NCI-H524 treated with DMSO at 0.1 percent for 48 hours (cell line): ENCODE data around the gene MIER2.
"Not testable (repeated sequence)": the region's sequence is repeated elsewhere in the genome, so short reads cannot be mapped to it uniquely, and the experiment has no call there.

Experiments used
- DNase-seq: peaks from one replicate; lab custom pipeline; 2025; lab: John Stamatoyannopoulos, UW

Gene MIER2, protein sequence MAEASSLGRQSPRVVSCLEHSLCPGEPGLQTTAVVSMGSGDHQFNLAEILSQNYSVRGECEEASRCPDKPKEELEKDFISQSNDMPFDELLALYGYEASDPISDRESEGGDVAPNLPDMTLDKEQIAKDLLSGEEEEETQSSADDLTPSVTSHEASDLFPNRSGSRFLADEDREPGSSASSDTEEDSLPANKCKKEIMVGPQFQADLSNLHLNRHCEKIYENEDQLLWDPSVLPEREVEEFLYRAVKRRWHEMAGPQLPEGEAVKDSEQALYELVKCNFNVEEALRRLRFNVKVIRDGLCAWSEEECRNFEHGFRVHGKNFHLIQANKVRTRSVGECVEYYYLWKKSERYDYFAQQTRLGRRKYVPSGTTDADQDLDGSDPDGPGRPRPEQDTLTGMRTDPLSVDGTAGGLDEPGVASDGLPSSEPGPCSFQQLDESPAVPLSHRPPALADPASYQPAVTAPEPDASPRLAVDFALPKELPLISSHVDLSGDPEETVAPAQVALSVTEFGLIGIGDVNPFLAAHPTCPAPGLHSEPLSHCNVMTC

GRCh38 chr19:344625-345319 is at the start of gene MIER2:
MIER2 (minus strand) TSS chr19:344796; CDS start chr19:344782, 14 bp downstream.
- no peak for DNase-seq

DNA sequence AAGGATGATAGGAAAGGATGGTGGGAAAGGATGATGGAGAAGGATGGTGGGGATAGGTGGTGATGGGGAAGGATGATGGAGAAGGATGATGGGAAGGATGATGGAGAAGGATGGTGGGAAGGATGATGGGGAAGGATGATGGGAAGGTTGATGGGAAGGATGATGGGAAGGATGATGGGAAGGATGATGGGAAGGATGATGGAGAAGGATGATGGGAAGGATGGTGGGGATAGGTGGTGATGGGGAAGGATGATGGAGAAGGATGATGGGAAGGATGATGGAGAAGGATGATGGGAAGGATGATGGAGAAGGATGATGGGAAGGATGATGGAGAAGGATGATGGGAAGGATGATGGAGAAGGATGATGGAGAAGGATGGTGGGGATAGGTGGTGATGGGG is 49.0 kb upstream of the MIER2 start:
- not testable (repeated sequence) for DNase-seq

DNA sequence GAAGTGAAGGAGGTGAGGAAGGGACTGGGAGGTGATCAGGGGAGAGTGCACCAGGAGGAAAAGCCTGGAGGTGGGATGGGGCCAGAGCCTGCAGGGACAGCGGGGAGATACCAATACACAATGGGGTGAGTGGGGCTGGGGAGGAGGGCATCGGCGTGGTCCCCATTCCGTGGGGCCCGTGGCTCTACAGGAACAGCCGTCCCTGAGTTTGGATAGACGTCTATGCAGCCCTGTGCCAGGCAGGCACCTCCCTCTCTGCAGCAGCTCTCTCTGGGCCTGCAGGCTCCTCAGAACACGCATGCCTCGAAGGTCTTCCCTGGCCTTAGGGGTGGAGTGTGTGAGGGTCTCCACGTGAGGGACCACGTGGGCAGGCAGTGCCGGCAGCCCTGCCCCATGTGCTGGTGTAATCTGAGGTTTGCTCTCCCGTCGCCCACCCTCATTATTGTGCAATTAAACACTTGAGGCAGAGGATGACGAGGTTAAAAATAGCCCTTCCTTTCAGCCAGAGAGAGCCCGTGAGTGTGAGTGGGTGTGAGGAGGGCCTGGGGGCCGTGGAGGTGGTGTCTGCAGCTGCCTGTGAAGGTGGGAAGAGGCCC is 47.9 kb upstream of the MIER2 start:
- no peak for DNase-seq

GRCh38 chr19:391726-392374 is 47.3 kb upstream of the MIER2 start:
- DNase-seq, result no peak

DNA sequence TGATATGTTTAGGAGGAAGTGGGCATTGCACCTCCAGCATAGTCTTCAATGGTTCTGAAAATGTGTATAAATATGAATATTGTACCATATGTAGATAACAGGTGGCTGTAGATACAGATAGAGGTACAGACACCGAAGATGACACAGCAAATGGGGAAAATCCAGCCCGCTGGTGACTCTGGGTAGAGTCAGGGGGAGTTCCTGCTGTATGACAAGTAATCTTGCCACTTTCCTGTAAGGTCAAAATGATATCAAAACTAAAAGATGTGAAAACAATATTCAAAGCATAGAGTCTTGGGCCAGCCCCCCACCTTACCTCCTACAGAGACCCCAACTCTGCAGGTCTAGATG is 46.6 kb upstream of the MIER2 start:
- DNase-seq, result no peak

GRCh38 chr19:390386-391206 is 46.0 kb upstream of the MIER2 start:
- DNase-seq, result no peak

DNA sequence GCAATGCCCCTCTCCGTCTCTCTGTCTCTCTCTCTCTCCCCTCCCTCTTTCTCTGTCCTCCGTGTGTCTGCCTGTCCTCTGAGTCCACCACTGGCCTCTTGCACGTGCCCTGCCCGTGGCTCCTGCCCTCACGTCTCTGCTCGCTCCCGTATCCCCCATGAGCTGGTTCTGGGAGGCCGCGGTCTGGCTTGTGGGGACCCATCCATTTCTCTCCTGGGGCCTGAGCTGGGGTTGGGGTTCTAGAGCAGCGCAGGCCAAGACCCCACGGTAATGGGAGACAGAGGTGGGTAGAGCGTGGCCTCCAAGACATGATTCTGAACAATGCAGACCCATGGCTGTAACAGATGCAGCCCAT is 45.3 kb upstream of the MIER2 start:
- no peak for DNase-seq

DNA sequence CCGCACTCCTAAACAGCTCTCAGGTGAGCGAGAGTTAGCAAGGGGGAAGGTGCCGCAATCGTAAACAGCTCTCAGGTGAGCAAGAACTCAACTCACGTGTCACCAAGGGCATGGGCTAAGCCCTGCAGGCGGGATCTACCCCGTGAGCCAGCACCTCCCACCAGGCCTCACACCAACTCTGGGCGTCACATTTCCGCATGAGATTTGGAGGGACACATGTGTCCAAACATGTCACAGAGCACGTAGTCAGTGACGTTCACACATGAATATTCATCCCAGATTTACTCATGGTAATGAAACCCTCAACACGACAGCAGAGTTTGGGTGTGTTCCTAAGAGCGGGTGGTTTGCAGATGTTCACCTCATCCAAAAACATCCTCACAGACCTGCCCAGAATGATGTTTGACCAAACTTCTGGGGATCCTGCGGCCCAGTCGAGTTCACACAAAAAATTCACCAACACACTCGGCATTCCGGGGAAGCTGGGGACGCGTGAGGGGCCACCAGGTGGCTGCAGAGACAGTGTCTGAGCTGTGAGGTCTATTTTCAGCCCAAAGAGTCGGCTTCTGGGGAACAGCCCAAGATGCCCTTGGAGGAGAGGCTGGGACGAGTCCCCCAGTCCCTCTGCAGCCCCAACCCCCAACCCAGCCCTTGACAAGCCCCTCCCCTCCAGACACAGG is 44.8 kb upstream of the MIER2 start:
- no peak for DNase-seq

GRCh38 chr19:388691-389090 is 44.1 kb upstream of the MIER2 start:
- DNase-seq, result no peak

- DNase-seq, result no peak
These were observed 43.2 kb upstream of the MIER2 start for GRCh38 chr19:387777-388176.

DNA sequence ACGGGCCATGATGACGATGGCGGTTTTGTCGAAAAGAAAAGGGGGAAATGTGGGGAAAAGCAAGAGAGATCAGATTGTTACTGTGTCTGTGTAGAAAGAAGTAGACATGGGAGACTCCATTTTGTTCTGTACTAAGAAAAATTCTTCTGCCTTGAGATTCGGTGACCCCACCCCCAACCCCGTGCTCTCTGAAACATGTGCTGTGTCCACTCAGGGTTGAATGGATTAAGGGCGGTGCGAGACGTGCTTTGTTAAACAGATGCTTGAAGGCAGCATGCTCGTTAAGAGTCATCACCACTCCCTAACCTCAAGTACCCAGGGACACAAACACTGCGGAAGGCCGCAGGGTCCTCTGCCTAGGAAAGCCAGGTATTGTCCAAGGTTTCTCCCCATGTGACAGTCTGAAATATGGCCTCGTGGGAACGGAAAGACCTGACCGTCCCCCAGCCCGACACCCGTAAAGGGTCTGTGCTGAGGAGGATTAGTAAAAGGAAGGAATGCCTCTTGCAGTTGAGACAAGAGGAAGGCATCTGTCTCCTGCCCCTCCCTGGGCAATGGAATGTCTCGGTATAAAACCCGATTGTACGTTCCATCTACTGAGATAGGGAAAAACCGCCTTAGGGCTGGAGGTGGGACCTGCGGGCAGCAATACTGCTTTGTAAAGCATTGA is 42.2 kb upstream of the MIER2 start:
- DNase-seq, result peak; percentile 12

GRCh38 chr19:386189-386588 is 41.6 kb upstream of the MIER2 start:
- not testable (repeated sequence) for DNase-seq

DNA sequence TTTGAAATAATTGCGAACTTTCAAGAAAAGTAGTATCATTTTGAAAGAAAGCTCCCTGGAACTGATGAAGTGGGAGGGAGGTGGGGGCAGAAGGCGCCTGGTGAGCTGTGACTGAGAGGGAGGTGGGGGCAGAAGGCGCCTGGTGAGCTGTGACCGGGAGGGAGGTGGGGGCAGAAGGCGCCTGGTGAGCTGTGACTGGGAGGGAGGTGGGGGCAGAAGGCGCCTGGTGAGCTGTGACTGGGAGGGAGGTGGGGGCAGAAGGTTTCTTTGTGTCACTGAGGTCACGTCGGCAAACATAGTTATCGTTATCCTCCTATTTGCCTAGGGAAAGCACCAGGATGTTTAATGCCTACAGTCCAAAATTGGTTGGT is 40.2 kb upstream of the MIER2 start:
- no peak for DNase-seq

- DNase-seq, result no peak
These were observed 39.6 kb upstream of the MIER2 start for GRCh38 chr19:383922-384798.

DNA sequence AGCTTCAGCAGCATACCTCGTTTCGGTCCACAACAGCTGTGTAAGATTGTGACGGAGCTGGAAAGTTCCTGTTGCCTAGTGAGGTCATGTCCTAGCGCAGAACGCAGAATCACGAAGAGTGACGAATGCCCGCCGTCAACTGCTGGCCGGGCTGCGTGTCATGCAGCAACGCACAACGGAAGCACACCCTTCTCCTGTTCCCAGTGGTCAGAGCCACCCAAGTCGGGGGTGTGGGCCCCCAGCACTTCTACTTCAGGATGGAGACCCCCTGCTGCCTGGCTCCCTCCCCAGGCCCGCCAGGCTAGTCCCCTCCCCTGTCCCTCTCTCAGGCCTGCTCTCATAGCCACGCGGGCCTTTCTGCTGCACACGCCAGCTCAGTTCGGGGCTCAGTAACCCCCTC is 38.4 kb upstream of the MIER2 start:
- no peak for DNase-seq

GRCh38 chr19:382578-382977 is 38.0 kb upstream of the MIER2 start:
- peak; percentile 20 for DNase-seq

DNA sequence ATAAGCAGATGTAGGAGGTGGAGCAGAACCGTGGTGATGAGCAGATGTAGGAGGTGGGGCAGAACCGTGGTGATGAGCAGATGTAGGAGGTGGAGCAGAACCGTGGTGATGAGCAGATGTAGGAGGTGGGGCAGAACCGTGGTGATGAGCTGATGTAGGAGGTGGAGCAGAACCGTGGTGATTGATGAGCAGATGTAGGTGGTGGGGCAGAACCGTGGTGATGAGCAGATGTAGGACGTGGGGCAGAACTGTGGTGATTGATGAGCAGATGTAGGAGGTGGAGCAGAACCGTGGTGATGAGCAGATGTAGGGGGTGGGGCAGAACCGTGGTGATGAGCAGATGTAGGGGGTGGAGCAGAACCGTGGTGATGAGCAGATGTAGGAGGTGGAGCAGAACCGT is 37.3 kb upstream of the MIER2 start:
- peak; percentile 9 for DNase-seq

DNA sequence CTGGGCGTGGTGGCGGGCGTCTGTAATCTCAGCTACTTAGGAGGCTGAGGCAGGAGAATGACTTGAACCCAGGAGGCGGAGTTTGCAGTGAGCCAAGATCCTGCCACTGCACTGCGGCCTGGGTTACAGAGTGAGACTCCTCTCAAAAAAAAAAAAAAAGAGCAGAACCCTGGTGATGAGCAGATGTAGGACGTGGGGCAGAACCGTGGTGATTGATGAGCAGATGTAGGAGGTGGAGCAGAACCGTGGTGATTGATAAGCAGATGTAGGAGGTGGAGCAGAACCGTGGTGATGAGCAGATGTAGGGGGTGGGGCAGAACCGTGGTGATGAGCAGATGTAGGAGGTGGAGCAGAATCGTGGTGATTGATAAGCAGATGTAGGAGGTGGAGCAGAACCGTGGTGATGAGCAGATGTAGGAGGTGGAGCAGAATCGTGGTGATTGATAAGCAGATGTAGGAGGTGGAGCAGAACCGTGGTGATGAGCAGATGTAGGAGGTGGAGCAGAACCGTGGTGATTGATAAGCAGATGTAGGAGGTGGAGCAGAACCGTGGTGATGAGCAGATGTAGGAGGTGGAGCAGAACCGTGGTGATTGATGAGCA is 36.1 kb upstream of the MIER2 start:
- not testable (repeated sequence) for DNase-seq

DNA sequence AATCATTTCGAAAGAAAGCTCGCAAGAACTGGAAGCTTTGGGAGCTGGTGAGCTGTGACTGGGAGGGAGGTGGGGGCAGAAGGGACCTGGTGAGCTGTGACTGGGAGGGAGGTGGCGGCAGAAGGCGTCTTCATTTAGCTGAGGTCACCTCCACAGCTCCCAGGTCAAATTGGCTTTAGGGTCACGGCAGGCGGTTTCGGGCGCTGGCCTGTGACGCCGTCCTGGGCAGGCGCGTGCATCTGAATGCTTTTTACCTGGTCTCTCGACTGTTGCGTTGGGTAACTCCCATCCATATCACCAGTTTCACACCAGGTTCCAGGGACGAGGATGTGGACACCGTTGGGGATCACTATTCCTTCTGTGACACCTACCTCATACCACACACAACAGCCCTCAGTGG is 35.2 kb upstream of the MIER2 start:
- no peak for DNase-seq
